ENCODE data around the gene HNMT. TPM values are rescaled to one million over a fixed set of nuclear protein-coding genes. Genes with fewer than 3 reads are reported as not detected.

Gene HNMT
- total RNA-seq, 1 experiment from 2014 or later, result 3.1 TPM

GRCh38 chr2:138037090-138037489 lies 72.8 kb downstream of the HNMT start:
- Mint-ChIP-seq H3K36me3 (no peaks in the 10 kb centered on the region), H3K4me3 (no peak overlapping the region), H3K27me3 (ENCODE audit: low read depth) (no peaks in the 10 kb centered on the region), H3K27ac (no peak overlapping the region), H3K9me3 (no peaks in the 10 kb centered on the region), H3K4me1 (peaks cover 19% of the 10 kb centered on the region)
- ChIA-PET POLR2A (no interaction called here), CTCF (no interaction called here)
- DNase-seq (ENCODE audit: low spot score) (no peak), ATAC-seq (no peak)
- TF ChIP-seq ZNF423 (CRISPR knock-in tag; IDR thresholded peaks at IDR 0.05), result no peak
- no peak for TF ChIP-seq PRRX2 (CRISPR knock-in tag; IDR thresholded peaks at IDR 0.05)
- TF ChIP-seq E2F4 (CRISPR knock-in tag; IDR thresholded peaks at IDR 0.05; ENCODE audit: borderline replicate concordance, low read depth), result no peak
- TF ChIP-seq HMGA2 (CRISPR knock-in tag; IDR thresholded peaks at IDR 0.05), result no peak
- TF ChIP-seq JUN (CRISPR knock-in tag; IDR thresholded peaks at IDR 0.05), result no peak
- TF ChIP-seq E2F5 (CRISPR knock-in tag; IDR thresholded peaks at IDR 0.05), result no peak
- no peak for TF ChIP-seq FOXK1 (CRISPR knock-in tag; IDR thresholded peaks at IDR 0.05)
- TF ChIP-seq, protein P1, sequence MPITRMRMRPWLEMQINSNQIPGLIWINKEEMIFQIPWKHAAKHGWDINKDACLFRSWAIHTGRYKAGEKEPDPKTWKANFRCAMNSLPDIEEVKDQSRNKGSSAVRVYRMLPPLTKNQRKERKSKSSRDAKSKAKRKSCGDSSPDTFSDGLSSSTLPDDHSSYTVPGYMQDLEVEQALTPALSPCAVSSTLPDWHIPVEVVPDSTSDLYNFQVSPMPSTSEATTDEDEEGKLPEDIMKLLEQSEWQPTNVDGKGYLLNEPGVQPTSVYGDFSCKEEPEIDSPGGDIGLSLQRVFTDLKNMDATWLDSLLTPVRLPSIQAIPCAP (CRISPR knock-in tag; IDR thresholded peaks at IDR 0.05), result no peak
- TF ChIP-seq, protein P2, sequence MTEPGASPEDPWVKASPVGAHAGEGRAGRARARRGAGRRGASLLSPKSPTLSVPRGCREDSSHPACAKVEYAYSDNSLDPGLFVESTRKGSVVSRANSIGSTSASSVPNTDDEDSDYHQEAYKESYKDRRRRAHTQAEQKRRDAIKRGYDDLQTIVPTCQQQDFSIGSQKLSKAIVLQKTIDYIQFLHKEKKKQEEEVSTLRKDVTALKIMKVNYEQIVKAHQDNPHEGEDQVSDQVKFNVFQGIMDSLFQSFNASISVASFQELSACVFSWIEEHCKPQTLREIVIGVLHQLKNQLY (CRISPR knock-in tag; IDR thresholded peaks at IDR 0.05), result no peak
- TF ChIP-seq ZNF416 (CRISPR knock-in tag; IDR thresholded peaks at IDR 0.05), result no peak
- TF ChIP-seq SMAD3 (CRISPR knock-in tag; IDR thresholded peaks at IDR 0.05; ENCODE audit: borderline replicate concordance), result no peak
- TF ChIP-seq FOXP1 (CRISPR knock-in tag; IDR thresholded peaks at IDR 0.05; ENCODE audit: borderline replicate concordance), result no peak
- no peak for TF ChIP-seq NFATC4 (CRISPR knock-in tag; IDR thresholded peaks at IDR 0.05)
- TF ChIP-seq ZNF263 (CRISPR knock-in tag; IDR thresholded peaks at IDR 0.05; ENCODE audit: low read depth), result no peak
- no peak for TF ChIP-seq ZSCAN18 (CRISPR knock-in tag; IDR thresholded peaks at IDR 0.05)
- no peak for TF ChIP-seq USF2 (CRISPR knock-in tag; IDR thresholded peaks at IDR 0.05)
- TF ChIP-seq FOXJ3 (CRISPR knock-in tag; IDR thresholded peaks at IDR 0.05; ENCODE audit: borderline replicate concordance), result no peak
- no peak for TF ChIP-seq SMAD4 (CRISPR knock-in tag; IDR thresholded peaks at IDR 0.05)
- no peak for TF ChIP-seq RELA (CRISPR knock-in tag; IDR thresholded peaks at IDR 0.05; ENCODE audit: borderline replicate concordance)

DNA sequence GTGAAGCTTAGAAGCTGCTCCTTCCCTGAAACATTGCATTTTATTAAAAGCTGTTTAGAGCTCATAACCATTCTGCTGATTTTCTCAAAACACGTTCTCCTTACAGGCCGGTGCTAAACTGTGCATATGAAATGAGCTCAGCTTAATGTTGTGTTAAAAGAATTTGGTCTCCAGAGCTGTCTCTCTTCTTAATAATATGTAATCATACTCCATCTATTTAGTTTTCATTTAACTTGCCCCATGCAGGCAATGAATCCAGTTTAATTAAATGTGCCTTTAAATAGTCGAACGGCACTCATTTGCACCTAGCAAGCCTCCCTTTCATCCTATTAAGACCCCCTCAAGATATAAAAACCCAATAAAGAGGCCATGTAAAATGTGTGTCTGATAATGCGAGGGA lies 76.3 kb downstream of the HNMT start:
- Mint-ChIP-seq H3K36me3 (no peaks in the 10 kb centered on the region), H3K4me1 (peaks cover 14% of the 10 kb centered on the region), H3K27ac (no peak overlapping the region), H3K27me3 (ENCODE audit: low read depth) (no peaks in the 10 kb centered on the region), H3K9me3 (peaks cover 9% of the 10 kb centered on the region), H3K4me3 (no peak overlapping the region)
- ATAC-seq, result no peak
- ChIA-PET POLR2A (no interaction called here), CTCF (interaction anchor here (1.0 kb wide), 1 partner anchor 152 kb away, joined by 3 read pairs; no protein-coding TSS in a partner anchor)
- no peak for DNase-seq (ENCODE audit: low spot score)
- TF ChIP-seq, protein P2 (CRISPR knock-in tag; IDR thresholded peaks at IDR 0.05), result no peak
- no peak for TF ChIP-seq NFATC4 (CRISPR knock-in tag; IDR thresholded peaks at IDR 0.05)
- no peak for TF ChIP-seq HMGA2 (CRISPR knock-in tag; IDR thresholded peaks at IDR 0.05)
- TF ChIP-seq NFYB (CRISPR knock-in tag; conservative IDR thresholded peaks at IDR 0.05; ENCODE audit: low read depth), result no peak
- TF ChIP-seq, protein P3, sequence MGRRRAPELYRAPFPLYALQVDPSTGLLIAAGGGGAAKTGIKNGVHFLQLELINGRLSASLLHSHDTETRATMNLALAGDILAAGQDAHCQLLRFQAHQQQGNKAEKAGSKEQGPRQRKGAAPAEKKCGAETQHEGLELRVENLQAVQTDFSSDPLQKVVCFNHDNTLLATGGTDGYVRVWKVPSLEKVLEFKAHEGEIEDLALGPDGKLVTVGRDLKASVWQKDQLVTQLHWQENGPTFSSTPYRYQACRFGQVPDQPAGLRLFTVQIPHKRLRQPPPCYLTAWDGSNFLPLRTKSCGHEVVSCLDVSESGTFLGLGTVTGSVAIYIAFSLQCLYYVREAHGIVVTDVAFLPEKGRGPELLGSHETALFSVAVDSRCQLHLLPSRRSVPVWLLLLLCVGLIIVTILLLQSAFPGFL (CRISPR knock-in tag; IDR thresholded peaks at IDR 0.05; ENCODE audit: borderline replicate concordance), result no peak
- TF ChIP-seq, protein P1 (CRISPR knock-in tag; IDR thresholded peaks at IDR 0.05), result no peak
- TF ChIP-seq ELF4 (CRISPR knock-in tag; IDR thresholded peaks at IDR 0.05; ENCODE audit: low read depth), result no peak
- no peak for TF ChIP-seq NR3C1 (CRISPR knock-in tag; conservative IDR thresholded peaks at IDR 0.05; ENCODE audit: low read depth)
- TF ChIP-seq SMAD3 (CRISPR knock-in tag; IDR thresholded peaks at IDR 0.05; ENCODE audit: borderline replicate concordance), result no peak
- TF ChIP-seq, protein P4, sequence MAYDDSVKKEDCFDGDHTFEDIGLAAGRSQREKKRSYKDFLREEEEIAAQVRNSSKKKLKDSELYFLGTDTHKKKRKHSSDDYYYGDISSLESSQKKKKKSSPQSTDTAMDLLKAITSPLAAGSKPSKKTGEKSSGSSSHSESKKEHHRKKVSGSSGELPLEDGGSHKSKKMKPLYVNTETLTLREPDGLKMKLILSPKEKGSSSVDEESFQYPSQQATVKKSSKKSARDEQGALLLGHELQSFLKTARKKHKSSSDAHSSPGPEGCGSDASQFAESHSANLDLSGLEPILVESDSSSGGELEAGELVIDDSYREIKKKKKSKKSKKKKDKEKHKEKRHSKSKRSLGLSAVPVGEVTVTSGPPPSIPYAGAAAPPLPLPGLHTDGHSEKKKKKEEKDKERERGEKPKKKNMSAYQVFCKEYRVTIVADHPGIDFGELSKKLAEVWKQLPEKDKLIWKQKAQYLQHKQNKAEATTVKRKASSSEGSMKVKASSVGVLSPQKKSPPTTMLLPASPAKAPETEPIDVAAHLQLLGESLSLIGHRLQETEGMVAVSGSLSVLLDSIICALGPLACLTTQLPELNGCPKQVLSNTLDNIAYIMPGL (CRISPR knock-in tag; IDR thresholded peaks at IDR 0.05), result no peak
- no peak for TF ChIP-seq SOX15 (CRISPR knock-in tag; IDR thresholded peaks at IDR 0.05)
- no peak for TF ChIP-seq EMX1 (CRISPR knock-in tag; IDR thresholded peaks at IDR 0.05)

Data from WTC11 (cell line).